H1 (cell line): Measurements from ENCODE around the gene PPM1D. TPM values are rescaled to one million over a fixed set of nuclear protein-coding genes. Genes with fewer than 3 reads are reported as not detected.

Experiments used
- BRCA1 ChIP-seq: IDR thresholded peaks from 2 replicates; pipeline ENCODE4 v1.6.1; 2012; ENCODE audit warnings: low read depth, low read length, improper control_type of control experiment
- PHF8 ChIP-seq: fragments of 200-600 bp; sonication (generic); conservative IDR thresholded peaks from 2 replicates; pipeline ENCODE4 v1.7.1; 2012; ENCODE audit warnings: low read depth, mild to moderate bottlenecking, inconsistent platforms, low read length, moderate library complexity
- POLR2AphosphoS5 ChIP-seq: IDR thresholded peaks from 2 replicates; pipeline ENCODE4 v1.6.1; 2011; ENCODE audit warnings: low read depth, low read length
- POU5F1 ChIP-seq: IDR thresholded peaks from 2 replicates; pipeline ENCODE4 v1.6.1; 2011; ENCODE audit warnings: low read depth, mild to moderate bottlenecking, low read length, moderate library complexity
- RBBP5 ChIP-seq: IDR thresholded peaks from 2 replicates; pipeline ENCODE4 v1.7.1; 2012; ENCODE audit warnings: low read depth, mild to moderate bottlenecking, inconsistent platforms, low read length, moderate library complexity, borderline replicate concordance
- RNF2 ChIP-seq: fragments of 200-900, 300-1000 bp; sonication (generic); IDR thresholded peaks from 2 replicates; pipeline ENCODE4 v1.7.1; 2016; ENCODE audit warnings: borderline replicate concordance, low read depth, mild to moderate bottlenecking, antibody characterized with exemption, low read length; ENCODE audit not compliant: poor library complexity, severe bottlenecking; ENCODE audit errors: missing control alignments
- YY1 ChIP-seq: IDR thresholded peaks from 2 replicates; pipeline ENCODE4 v1.6.1; 2011; ENCODE audit warnings: low read depth, mild to moderate bottlenecking, low read length
- polyA plus RNA-seq, 7 experiments: library from polyadenylated mRNA; depleted of rRNA in 3 of 7; stranded (reverse) in 5 of 7; unstranded in 2 of 7; fragments of >200 nt in 5 of 7; fragments of 200-250 nt in 2 of 7; gene quantifications; 1 replicate in 5 of 7; 2 replicates in 1 of 7; 4 replicates in 1 of 7; pipeline versions ENCODE4 v1.2.1 to v1.2.3, GENCODE V29; 2011 to 2013; ENCODE audit warnings: missing spikeins in 2 of 7, mixed read lengths in 2 of 7
- total RNA-seq: library from RNA; stranded (reverse); fragmentation: NEBNext Ultra II Directional; extraction: Animal tissue kit (Norgen Biotek cat#: 25700); gene quantifications from 2 replicates; pipeline ENCODE4 v1.2.1, GENCODE V29; 2021

PPM1D gene
- total and polyA plus RNA-seq, 2 of the 8 experiments (the other 6 are each of a cell fraction or from before 2014, with no cell fraction given): 5.0 to 16.7 TPM

- no peak for TF ChIP-seq POLR2AphosphoS5
- TF ChIP-seq PHF8: no peak
- no peak for TF ChIP-seq RNF2
- no peak for TF ChIP-seq YY1
- TF ChIP-seq RBBP5: no peak
- no peak for TF ChIP-seq POU5F1
- TF ChIP-seq BRCA1: no peak
Measured at GRCh38 chr17:60639019-60639330, 39.0 kb downstream of the PPM1D start (continued).
